GM12891 (cell line): ENCODE measurements around the gene GGT1. TPM values are rescaled to one million over a fixed set of nuclear protein-coding genes. Genes with fewer than 3 reads are reported as not detected.
"Not testable (repeated sequence)": the region's sequence is repeated elsewhere in the genome, so short reads cannot be mapped to it uniquely, and the experiment has no call there.

Source experiments
- DNase-seq: peaks from one replicate; pipeline ENCODE4 v3.0.0; 2011; ENCODE audit warnings: low spot score; ENCODE audit not compliant: insufficient read length
- FAIRE-seq: peaks from 2 replicates; lab custom pipeline; 2011; peaks lifted over from hg19 to GRCh38; lab: Jason Lieb, UNC
- PAX5 ChIP-seq: IDR thresholded peaks from 2 replicates; pipeline ENCODE4 v1.6.1; 2011; ENCODE audit warnings: low read length, moderate library complexity, mild to moderate bottlenecking; ENCODE audit not compliant: insufficient read depth, severe bottlenecking
- POLR2A ChIP-seq: IDR thresholded peaks from 2 replicates; pipeline ENCODE4 v1.6.1; 2011; ENCODE audit warnings: low read depth, low read length, control low read depth
- POLR2AphosphoS5 ChIP-seq: IDR thresholded peaks from 2 replicates; pipeline ENCODE4 v1.6.1; 2011; ENCODE audit warnings: low read depth, low read length, control low read depth
- POU2F2 ChIP-seq: IDR thresholded peaks from 2 replicates; pipeline ENCODE4 v1.6.1; 2011; ENCODE audit warnings: low read depth, mild to moderate bottlenecking, control low read depth, low read length, moderate library complexity
- SPI1 ChIP-seq: IDR thresholded peaks from 2 replicates; pipeline ENCODE4 v1.6.1; 2011; ENCODE audit warnings: low read depth, low read length, control low read depth
- TAF1 ChIP-seq: IDR thresholded peaks from 2 replicates; pipeline ENCODE4 v1.6.1; 2011; ENCODE audit warnings: low read depth, low read length, control low read depth
- polyA plus RNA-seq: library from polyadenylated mRNA; unstranded; fragments of >200 nt; gene quantifications from one replicate; pipeline ENCODE4 v1.2.1, GENCODE V29; 2012; ENCODE audit warnings: low read depth, missing spikeins, inconsistent platforms; ENCODE audit not compliant: missing spikeins

The GGT1 gene
- polyA plus RNA-seq = 36.6 TPM

- DNase-seq, FAIRE-seq: not testable (repeated sequence)
Observed at GRCh38 chr22:24602847-24603769, at the start of gene GGT1. TSS of gene GGT1 (plus strand) at chr22:24603193. CDS start at chr22:24611082, 7,889 bp downstream.

GRCh38 chr22:24553597-24554312 lies 49.2 kb upstream of the GGT1 start:
- DNase-seq (no peak), FAIRE-seq (peak; percentile 16)
- no peak for TF ChIP-seq PAX5
- no peak for TF ChIP-seq POLR2AphosphoS5
- no peak for TF ChIP-seq TAF1
- no peak for TF ChIP-seq SPI1
- TF ChIP-seq POLR2A = no peak
- no peak for TF ChIP-seq POU2F2

- FAIRE-seq (peak; percentile 20), DNase-seq (no peak)
- 0 out of 2 replicates have a peak, but pooled peaks have one; percentile 3 for TF ChIP-seq POLR2A
- no peak for TF ChIP-seq PAX5
Observed at GRCh38 chr22:24554313-24555164, 48.5 kb upstream of the GGT1 start, which contains the start of gene GUCD1. TSS of gene GUCD1 (minus strand) at chr22:24555138. CDS start at chr22:24554991, 147 bp downstream.

- DNase-seq (peak; percentile 97), FAIRE-seq (peak; percentile 96)
- peak; percentile 2 for TF ChIP-seq POLR2A
- TF ChIP-seq PAX5 = no peak
- TF ChIP-seq POU2F2 = peak; percentile 64; the same call in 1 of the 2 replicates
- TF ChIP-seq POLR2AphosphoS5 = peak; percentile 84
- TF ChIP-seq TAF1 = peak; percentile 87
- 0 out of 2 replicates have a peak, but pooled peaks have one; percentile 5 for TF ChIP-seq SPI1
Observed at GRCh38 chr22:24555165-24556039, 47.6 kb upstream of the GGT1 start, which contains the start of gene SNRPD3. TSS of gene SNRPD3 (plus strand) at chr22:24555999. CDS start at chr22:24557675, 1,676 bp downstream.

- TF ChIP-seq POU2F2 (no peak), SPI1 (no peak)
- DNase-seq = no peak
- FAIRE-seq = no peak
Observed at GRCh38 chr22:24559471-24559870, 43.5 kb upstream of the GGT1 start.

GRCh38 chr22:24563246-24563645 lies 39.7 kb upstream of the GGT1 start:
- no peak for FAIRE-seq
- TF ChIP-seq SPI1 = no peak
- no peak for TF ChIP-seq POLR2A
- TF ChIP-seq POU2F2 = no peak
- no peak for TF ChIP-seq PAX5
- no peak for TF ChIP-seq POLR2AphosphoS5
- no peak for TF ChIP-seq TAF1
- DNase-seq = no peak

- FAIRE-seq (no peak), DNase-seq (no peak)
- TF ChIP-seq POLR2AphosphoS5 (no peak), POLR2A (no peak), PAX5 (no peak), TAF1 (no peak), POU2F2 (no peak), SPI1 (no peak)
Observed at GRCh38 chr22:24564376-24565058, 38.5 kb upstream of the GGT1 start.

GRCh38 chr22:24565077-24565476 lies 37.9 kb upstream of the GGT1 start:
- DNase-seq (no peak), FAIRE-seq (no peak)
- TF ChIP-seq PAX5 (no peak), TAF1 (no peak), SPI1 (no peak), POU2F2 (no peak), POLR2A (no peak)

GRCh38 chr22:24566899-24567511 lies 36.0 kb upstream of the GGT1 start:
- FAIRE-seq = no peak
- no peak for DNase-seq
- TF ChIP-seq POLR2A (no peak), POLR2AphosphoS5 (no peak), TAF1 (no peak), PAX5 (no peak), SPI1 (no peak), POU2F2 (no peak)
